NT2/D1 (cell line): Measurements from ENCODE around the gene MAMSTR.

ENCODE experiments used
- DNase-seq: peaks from one replicate; pipeline ENCODE4 v3.0.0-alpha.2; 2011; ENCODE audit warnings: low read depth, low spot score
- H3K27me3 ChIP-seq: 2 replicates; pipeline ENCODE4 v1.6.0; 2011; ENCODE audit warnings: mild to moderate bottlenecking; ENCODE audit not compliant: insufficient read length, insufficient read depth
- H3K36me3 ChIP-seq: 2 replicates; pipeline ENCODE4 v1.6.1; 2011; ENCODE audit warnings: mild to moderate bottlenecking, low read length, mixed read lengths; ENCODE audit not compliant: insufficient read depth, insufficient read length
- H3K4me1 ChIP-seq: 2 replicates; pipeline ENCODE4 v1.5.1; 2011; ENCODE audit not compliant: insufficient read depth, insufficient read length
- H3K4me3 ChIP-seq: 2 replicates; pipeline ENCODE4 v1.5.1; 2011; ENCODE audit warnings: low read depth; ENCODE audit not compliant: insufficient read length
- H3K9ac ChIP-seq: 2 replicates; pipeline ENCODE4 v1.6.0; 2011; ENCODE audit warnings: low read depth; ENCODE audit not compliant: insufficient read length
- H3K9me3 ChIP-seq: 2 replicates; pipeline ENCODE4 v1.5.1; 2011; ENCODE audit warnings: mild to moderate bottlenecking, low read length; ENCODE audit not compliant: insufficient read depth
- SUZ12 ChIP-seq: IDR thresholded peaks from 2 replicates; pipeline ENCODE4 v1.6.1; 2011; ENCODE audit not compliant: insufficient read length, insufficient read depth; ENCODE audit errors: extremely low read depth
- YY1 ChIP-seq: IDR thresholded peaks from 2 replicates; pipeline ENCODE4 v1.6.1; 2011; ENCODE audit not compliant: insufficient read length, insufficient read depth
- ZNF274 ChIP-seq: IDR thresholded peaks from 2 replicates; pipeline ENCODE4 v1.6.1; 2011; ENCODE audit warnings: mild to moderate bottlenecking, low read depth, low read length

The MAMSTR gene

DNA sequence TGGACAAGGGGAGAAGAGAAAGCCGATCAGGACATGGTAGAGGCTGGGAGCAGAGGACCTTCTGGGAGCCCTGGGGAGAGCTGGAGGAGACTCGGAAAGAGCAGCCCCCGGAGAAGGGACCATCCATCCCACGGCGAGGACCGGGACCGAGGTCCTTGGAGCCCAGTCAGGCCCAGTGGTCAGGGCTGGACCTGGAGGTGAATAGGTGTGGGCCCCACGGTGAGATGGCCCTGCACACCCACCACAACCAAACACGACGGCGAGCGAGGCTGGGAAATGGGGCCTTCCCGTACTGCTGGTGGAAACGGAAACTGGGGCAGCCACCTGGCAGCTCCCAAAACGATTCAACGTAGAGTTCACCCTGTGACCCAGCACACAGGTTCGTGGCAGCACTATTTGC is 43.0 kb downstream of the MAMSTR start:
- TF ChIP-seq SUZ12 (no peak), ZNF274 (no peak), YY1 (no peak)

DNA sequence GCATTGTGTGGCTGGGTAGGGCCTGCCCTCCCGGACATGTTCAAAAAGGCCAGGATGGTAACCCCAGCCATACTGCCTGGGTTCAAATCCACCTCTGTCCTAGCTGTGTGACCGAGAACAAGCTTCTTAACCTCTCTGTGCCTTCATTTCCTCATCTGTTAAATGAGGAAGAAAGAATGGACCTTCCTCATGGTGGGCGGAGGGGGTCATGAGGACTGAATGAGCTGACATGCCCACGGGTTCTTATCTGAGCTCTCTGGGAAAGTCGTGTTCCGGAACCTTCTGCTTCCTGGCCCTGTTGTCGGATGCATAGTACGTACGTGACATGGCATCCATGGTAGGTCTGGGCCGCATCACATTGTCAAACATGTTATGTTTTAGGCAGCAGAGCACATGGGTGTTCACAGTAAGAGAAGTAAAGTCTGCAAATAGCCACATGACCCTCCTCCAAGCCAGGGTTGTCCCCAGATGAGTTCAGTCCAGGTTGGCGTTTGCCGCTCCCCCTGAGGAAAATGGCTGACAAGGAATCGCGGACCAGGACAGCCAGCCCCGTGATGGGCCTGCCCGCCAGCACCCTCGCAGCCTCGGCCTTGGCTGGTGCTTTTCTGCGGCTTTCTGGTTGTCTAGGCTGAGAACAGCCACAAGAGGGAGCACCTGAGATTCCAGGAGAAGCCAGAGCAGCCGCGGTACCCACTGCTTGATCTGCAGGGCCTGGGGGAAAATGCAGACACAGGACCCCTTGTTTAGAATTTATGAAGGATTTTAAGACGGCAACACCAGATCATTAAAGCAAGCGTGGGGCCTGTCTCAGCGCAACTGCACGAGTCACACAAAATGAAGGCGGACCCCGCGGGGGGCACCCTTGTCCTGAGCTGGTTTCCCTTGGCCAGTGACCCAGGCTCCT is 44.4 kb downstream of the MAMSTR start:
- Histone ChIP-seq H3K9ac (peak overlapping the region; percentile 34), H3K4me3 (no peak overlapping the region), H3K4me1 (peaks cover 8% of the 10 kb centered on the region), H3K9me3 (no peaks in the 10 kb centered on the region), H3K36me3 (no peaks in the 10 kb centered on the region), H3K27me3 (peaks cover 6% of the 10 kb centered on the region)
- peak; percentile 72 for DNase-seq
- TF ChIP-seq YY1 (no peak), ZNF274 (no peak), SUZ12 (no peak)

More for the DNA sequence above, 43.0 kb downstream of the MAMSTR start:
- Histone ChIP-seq H3K4me3 (no peak overlapping the region), H3K9ac (no peak overlapping the region), H3K27me3 (peaks cover 6% of the 10 kb centered on the region), H3K9me3 (no peaks in the 10 kb centered on the region), H3K36me3 (no peaks in the 10 kb centered on the region), H3K4me1 (peaks cover 8% of the 10 kb centered on the region)
- DNase-seq: no peak

DNA sequence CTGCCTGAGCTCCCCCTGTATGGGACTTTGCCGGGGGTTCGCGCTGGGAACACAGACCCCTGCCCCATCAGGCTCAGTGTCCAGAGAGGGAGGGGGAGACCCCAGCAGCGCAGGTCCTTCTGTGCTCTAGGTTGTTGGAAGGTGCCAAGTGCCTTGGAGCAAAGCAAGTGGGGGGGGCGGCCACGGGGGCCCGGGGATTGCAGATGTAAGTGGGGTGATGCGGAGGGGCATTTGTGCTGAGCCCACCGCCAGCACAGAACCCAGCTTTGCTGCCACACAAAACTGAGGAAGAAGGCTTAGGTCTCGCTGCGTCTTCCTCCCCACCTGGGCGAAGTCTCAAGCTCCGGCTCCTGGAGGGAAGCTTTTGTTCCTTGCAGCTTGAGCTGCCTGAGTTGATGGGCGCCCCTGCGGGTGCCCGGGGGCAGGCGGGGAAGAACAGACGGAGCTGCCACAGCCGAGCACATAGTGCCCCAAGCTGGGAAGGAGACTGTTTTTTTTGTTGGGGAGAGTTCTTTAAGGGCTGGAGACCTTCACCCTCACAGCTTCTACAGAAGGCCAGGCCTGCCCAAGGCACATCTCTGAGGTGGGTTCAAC is 45.2 kb downstream of the MAMSTR start:
- no peak overlapping the region for H3K4me3 ChIP-seq
- H3K9me3 ChIP-seq: no peaks in the 10 kb centered on the region
- no peak for DNase-seq
- no peaks in the 10 kb centered on the region for H3K36me3 ChIP-seq
- peak overlapping the region; percentile 10 for H3K9ac ChIP-seq
- peaks cover 6% of the 10 kb centered on the region for H3K27me3 ChIP-seq
- H3K4me1 ChIP-seq: peaks cover 8% of the 10 kb centered on the region
- TF ChIP-seq ZNF274: no peak
- TF ChIP-seq SUZ12: no peak
- TF ChIP-seq YY1: no peak

- TF ChIP-seq SUZ12 (no peak), YY1 (no peak), ZNF274 (no peak)
- Histone ChIP-seq H3K9me3 (no peaks in the 10 kb centered on the region), H3K4me1 (peaks cover 8% of the 10 kb centered on the region), H3K36me3 (no peaks in the 10 kb centered on the region), H3K9ac (peak overlapping the region; percentile 10), H3K4me3 (no peak overlapping the region), H3K27me3 (peaks cover 6% of the 10 kb centered on the region)
- no peak for DNase-seq
Observed at GRCh38 chr19:48673436-48674100, 46.0 kb downstream of the MAMSTR start.

- peak within 1 kb of the TSS; percentile 10 for H3K9ac ChIP-seq
- peaks cover 8% of the 10 kb centered on the region for H3K4me1 ChIP-seq
- H3K27me3 ChIP-seq: peaks cover 6% of the 10 kb centered on the region
- no peak for TF ChIP-seq ZNF274
- TF ChIP-seq YY1: no peak
- TF ChIP-seq SUZ12: no peak
- no peak for DNase-seq
- no peaks in the 10 kb centered on the region for H3K36me3 ChIP-seq
- H3K9me3 ChIP-seq: no peaks in the 10 kb centered on the region
- no peak within 1 kb of the TSS for H3K4me3 ChIP-seq
Observed at GRCh38 chr19:48672994-48673393, 46.5 kb downstream of the MAMSTR start, which contains the start of gene NTN5. NTN5 (minus strand) TSS chr19:48673017; CDS start chr19:48670986, 2,031 bp downstream.

- Histone ChIP-seq H3K9me3 (no peaks in the 10 kb centered on the region), H3K36me3 (no peaks in the 10 kb centered on the region), H3K27me3 (no peaks in the 10 kb centered on the region), H3K4me3 (no peak overlapping the region), H3K9ac (no peak overlapping the region), H3K4me1 (peaks cover 8% of the 10 kb centered on the region)
- TF ChIP-seq YY1 (no peak), ZNF274 (no peak), SUZ12 (no peak)
- no peak for DNase-seq
Observed at GRCh38 chr19:48671446-48671995, 48.0 kb downstream of the MAMSTR start.
